H1 (cell line): ENCODE results near the gene CYB5R3. TPM values are rescaled to one million over a fixed set of nuclear protein-coding genes. Genes with fewer than 3 reads are reported as not detected.

Source experiments
- CTCF ChIA-PET: fragments of 300-600 bp; sonication (Branson Sonifier 250); formaldehyde crosslinking; loops from one replicate; lab custom pipeline; 2021; ENCODE audit not compliant: partially characterized antibody; lab: Charles Lee
- POLR2A ChIA-PET: fragments of 300-600 bp; sonication (Branson Sonifier 250); formaldehyde crosslinking; loops from one replicate; lab custom pipeline; 2021; ENCODE audit warnings: inconsistent platforms; ENCODE audit not compliant: partially characterized antibody; lab: Charles Lee
- DNase-seq, 2 experiments: peaks; one replicate each; pipeline versions ENCODE4 v3.0.0 to v3.0.0-alpha.2; 2010 to 2022; ENCODE audit warnings: low spot score in 2 of 2, low read depth in 1 of 2, mixed read lengths in 1 of 2
- FAIRE-seq: peaks from 2 replicates; lab custom pipeline; 2011; peaks lifted over from hg19 to GRCh38; lab: Jason Lieb, UNC
- H2AFZ ChIP-seq: 2 replicates; pipeline ENCODE4 v1.8.1; 2012; ENCODE audit warnings: low read length, inconsistent platforms
- H2AK5ac ChIP-seq: 2 replicates; pipeline ENCODE4 v1.6.1; 2013; ENCODE audit warnings: low read depth, low read length
- H2BK120ac ChIP-seq: replicated peaks from 2 replicates; pipeline ENCODE3; 2013; ENCODE audit warnings: low read depth, low read length, inconsistent platforms
- H2BK12ac ChIP-seq: 2 replicates; pipeline ENCODE4 v1.6.1; 2013; ENCODE audit warnings: low read depth, low read length
- H2BK15ac ChIP-seq: 2 replicates; pipeline ENCODE4 v1.6.1; 2013; ENCODE audit warnings: low read length
- H2BK20ac ChIP-seq: 2 replicates; pipeline ENCODE4 v1.6.1; 2013; ENCODE audit warnings: low read length
- H2BK5ac ChIP-seq: 2 replicates; pipeline ENCODE4 v1.6.1; 2013; ENCODE audit warnings: low read depth, low read length
- H3K14ac ChIP-seq: 2 replicates; pipeline ENCODE4 v1.6.1; 2013; ENCODE audit warnings: inconsistent platforms; ENCODE audit not compliant: insufficient read length
- H3K18ac ChIP-seq: 2 replicates; pipeline ENCODE4 v1.6.1; 2013; ENCODE audit warnings: low read length; ENCODE audit errors: extremely low read depth
- H3K23ac ChIP-seq: 2 replicates; pipeline ENCODE4 v1.6.1; 2013; ENCODE audit warnings: inconsistent platforms; ENCODE audit not compliant: insufficient read length
- H3K23me2 ChIP-seq: 2 replicates; pipeline ENCODE4 v1.6.1; 2013; ENCODE audit warnings: low read depth, low read length
- H3K27ac ChIP-seq: 2 replicates; pipeline ENCODE4 v1.6.1; 2011; ENCODE audit warnings: low read depth, low read length, inconsistent platforms
- H3K27me3 ChIP-seq, 4 experiments: replicated peaks in 1 of 4; 1 replicate in 1 of 4; 2 replicates in 3 of 4; pipeline versions ENCODE4 v1.6.1 to v1.8.1; 2011 to 2013; ENCODE audit warnings: low read length in 3 of 4, mild to moderate bottlenecking in 3 of 4, inconsistent platforms in 2 of 4, mixed read lengths in 2 of 4, moderate library complexity in 1 of 4; ENCODE audit not compliant: control insufficient read depth in 3 of 4, insufficient read depth in 3 of 4; ENCODE audit errors: extremely low read depth in 1 of 4
- H3K36me3 ChIP-seq, 4 experiments: 2 replicates each; pipeline versions ENCODE4 v1.6.1 to v1.8.1; 2011 to 2013; ENCODE audit warnings: mild to moderate bottlenecking in 4 of 4, low read length in 3 of 4, moderate library complexity in 2 of 4, control low read depth in 1 of 4, inconsistent platforms in 1 of 4; ENCODE audit not compliant: insufficient read depth in 4 of 4, control insufficient read depth in 2 of 4
- H3K4ac ChIP-seq: replicated peaks from 2 replicates; pipeline ENCODE3; 2013; ENCODE audit warnings: low read length, low read depth, mixed read lengths, inconsistent platforms; ENCODE audit not compliant: insufficient read length
- H3K4me1 ChIP-seq, 4 experiments: replicated peaks in 1 of 4; 1 replicate in 1 of 4; 2 replicates in 3 of 4; pipeline versions ENCODE4 v1.6.1 to v1.8.1; 2011 to 2013; ENCODE audit warnings: low read length in 3 of 4, inconsistent platforms in 2 of 4, mixed read lengths in 1 of 4; ENCODE audit not compliant: insufficient read depth in 4 of 4, control insufficient read depth in 3 of 4
- H3K4me2 ChIP-seq, 2 experiments: 2 replicates each; pipeline versions ENCODE4 v1.6.1 to v1.8.1; 2011 to 2013; ENCODE audit warnings: low read depth in 2 of 2, low read length in 2 of 2, control low read depth in 1 of 2, inconsistent platforms in 1 of 2, mild to moderate bottlenecking in 1 of 2; ENCODE audit not compliant: insufficient read depth in 1 of 2
- H3K4me3 ChIP-seq, 4 experiments: fragments of 200-600, 300-600 bp in 1 of 4; sonication (generic), shearing (Covaris generic), sonication (Bioruptor Twin) in 1 of 4; 2 replicates each; pipeline versions ENCODE4 v1.5.1 to v1.8.1; 2011 to 2016; ENCODE audit warnings: low read length in 4 of 4, low read depth in 3 of 4, control low read depth in 2 of 4, inconsistent platforms in 2 of 4, mild to moderate bottlenecking in 2 of 4, mixed read lengths in 1 of 4, moderate library complexity in 1 of 4; ENCODE audit not compliant: insufficient read depth in 2 of 4; ENCODE audit errors: extremely low read depth in 1 of 4
- H3K56ac ChIP-seq: replicated peaks from 2 replicates; pipeline ENCODE3; 2013; ENCODE audit warnings: low read depth, mild to moderate bottlenecking, mixed read lengths, low read length, inconsistent platforms; ENCODE audit not compliant: insufficient read length
- H3K79me1 ChIP-seq: 2 replicates; pipeline ENCODE4 v1.6.1; 2013; ENCODE audit warnings: low read depth, low read length, control low read depth
- H3K79me2 ChIP-seq, 2 experiments: 2 replicates each; pipeline versions ENCODE4 v1.6.1 to v1.8.1; 2012 to 2013; ENCODE audit warnings: low read length in 2 of 2, mild to moderate bottlenecking in 2 of 2, inconsistent platforms in 1 of 2; ENCODE audit not compliant: insufficient read depth in 2 of 2, control insufficient read depth in 1 of 2
- H3K9ac ChIP-seq, 4 experiments: replicated peaks in 1 of 4; 1 replicate in 1 of 4; 2 replicates in 3 of 4; pipeline versions ENCODE4 v1.6.1 to v1.8.1; 2011 to 2013; ENCODE audit warnings: low read depth in 3 of 4, low read length in 3 of 4, control low read depth in 2 of 4, mild to moderate bottlenecking in 2 of 4, moderate library complexity in 2 of 4, inconsistent platforms in 1 of 4; ENCODE audit errors: extremely low read depth in 1 of 4
- H3K9me3 ChIP-seq, 2 experiments: 2 replicates each; pipeline versions ENCODE4 v1.6.1 to v1.8.1; 2012 to 2013; ENCODE audit warnings: mild to moderate bottlenecking in 2 of 2, moderate library complexity in 2 of 2, control low read depth in 1 of 2, inconsistent platforms in 1 of 2, low read depth in 1 of 2, low read length in 1 of 2, mixed read lengths in 1 of 2; ENCODE audit not compliant: insufficient read depth in 2 of 2
- H4K20me1 ChIP-seq, 2 experiments: replicated peaks in 1 of 2; 2 replicates each; pipeline versions ENCODE3 to v1.8.1; 2011 to 2013; ENCODE audit warnings: inconsistent platforms in 2 of 2, low read length in 2 of 2, mild to moderate bottlenecking in 1 of 2; ENCODE audit not compliant: insufficient read depth in 2 of 2, control insufficient read depth in 1 of 2
- H4K5ac ChIP-seq: 2 replicates; pipeline ENCODE4 v1.6.1; 2013; ENCODE audit warnings: low read length, low read depth, mixed read lengths, inconsistent platforms; ENCODE audit not compliant: insufficient read length
- H4K8ac ChIP-seq: 2 replicates; pipeline ENCODE4 v1.8.0; 2013; ENCODE audit warnings: mild to moderate bottlenecking, moderate library complexity, low read length, inconsistent platforms; ENCODE audit not compliant: insufficient read depth; ENCODE audit errors: extremely low read depth
- H4K91ac ChIP-seq: replicated peaks from 2 replicates; pipeline ENCODE3; 2013; ENCODE audit warnings: low read length, mixed read lengths, inconsistent platforms; ENCODE audit not compliant: insufficient read length
- BACH1 ChIP-seq: IDR thresholded peaks from 2 replicates; pipeline ENCODE4 v1.6.1; 2012; ENCODE audit warnings: low read length, improper control_type of control experiment
- CBX5 ChIP-seq: fragments of 300-800, 300-1000 bp; sonication (generic); IDR thresholded peaks from 2 replicates; pipeline ENCODE4 v1.7.1; 2016; ENCODE audit warnings: antibody characterized with exemption, low read length, low read depth
- CEBPB ChIP-seq: IDR thresholded peaks from 2 replicates; pipeline ENCODE4 v1.6.1; 2012; ENCODE audit warnings: low read depth, low read length
- CREB1 ChIP-seq: IDR thresholded peaks from 2 replicates; pipeline ENCODE4 v1.6.1; 2012; ENCODE audit warnings: inconsistent platforms
- CTBP2 ChIP-seq: IDR thresholded peaks from 2 replicates; pipeline ENCODE4 v1.7.0; 2011; ENCODE audit warnings: borderline replicate concordance, mild to moderate bottlenecking, moderate library complexity, mixed read lengths, low read length; ENCODE audit not compliant: insufficient read depth, insufficient read length
- CTCF ChIP-seq, 3 experiments: IDR thresholded peaks; 1 replicate in 2 of 3; 2 replicates in 1 of 3; pipeline versions ENCODE4 v1.5.1 to v1.6.1; 2011; ENCODE audit warnings: low read length in 3 of 3, mild to moderate bottlenecking in 3 of 3, inconsistent platforms in 2 of 3, low read depth in 1 of 3, moderate library complexity in 1 of 3; ENCODE audit not compliant: insufficient read depth in 1 of 3; ENCODE audit errors: control extremely low read depth in 1 of 3
- JUND ChIP-seq: IDR thresholded peaks from 2 replicates; pipeline ENCODE4 v1.6.1; 2011; ENCODE audit warnings: mild to moderate bottlenecking, improper control_type of control experiment, low read length
- KDM5A ChIP-seq: fragments of 200-600 bp; IDR thresholded peaks from 2 replicates; pipeline ENCODE4 v1.7.1; 2012; ENCODE audit warnings: mild to moderate bottlenecking, low read length, inconsistent platforms, mixed read lengths
- NRF1 ChIP-seq: IDR thresholded peaks from 2 replicates; pipeline ENCODE4 v1.6.1; 2011; ENCODE audit warnings: mild to moderate bottlenecking, low read depth, low read length, improper control_type of control experiment
- SP1 ChIP-seq: IDR thresholded peaks from 2 replicates; pipeline ENCODE4 v1.6.1; 2011; ENCODE audit warnings: low read depth, low read length
- TCF12 ChIP-seq: IDR thresholded peaks from 2 replicates; pipeline ENCODE4 v1.6.1; 2011; ENCODE audit warnings: low read depth, mild to moderate bottlenecking, low read length
- TEAD4 ChIP-seq: IDR thresholded peaks from 2 replicates; pipeline ENCODE4 v1.6.1; 2012; ENCODE audit warnings: low read depth, low read length, inconsistent platforms, mixed read lengths
- WGBS, 2 experiments: shearing (Covaris generic) in 1 of 2; methylation state at CpG; one replicate each; pipeline versions ENCODE4 v1.1.6 to v1.1.7; 2013 to 2015; ENCODE audit warnings: low lambda C conversion rate in 2 of 2, mixed read lengths in 2 of 2, inconsistent platforms in 1 of 2, low coverage in 1 of 2, missing lambda C conversion rate in 1 of 2; ENCODE audit not compliant: insufficient replicate concordance in 2 of 2, insufficient coverage in 1 of 2, insufficient read length in 1 of 2; ENCODE audit errors: extremely low coverage in 1 of 2, missing lambda C conversion rate in 1 of 2; 5-methylcytosine and 5-hydroxymethylcytosine counted together
- polyA plus RNA-seq, 7 experiments: library from polyadenylated mRNA; depleted of rRNA in 3 of 7; stranded (reverse) in 5 of 7; unstranded in 2 of 7; fragments of >200 nt in 5 of 7; fragments of 200-250 nt in 2 of 7; gene quantifications; 1 replicate in 5 of 7; 2 replicates in 1 of 7; 4 replicates in 1 of 7; pipeline versions ENCODE4 v1.2.1 to v1.2.3, GENCODE V29; 2011 to 2013; ENCODE audit warnings: missing spikeins in 2 of 7, mixed read lengths in 2 of 7
- total RNA-seq: library from RNA; stranded (reverse); fragmentation: NEBNext Ultra II Directional; extraction: Animal tissue kit (Norgen Biotek cat#: 25700); gene quantifications from 2 replicates; pipeline ENCODE4 v1.2.1, GENCODE V29; 2021

Gene CYB5R3
- total and polyA plus RNA-seq, 2 of the 8 experiments (the other 6 are each of a cell fraction or from before 2014, with no cell fraction given) = 75.3 to 113 TPM

GRCh38 chr22:42610186-42610585, 39.0 kb downstream of the CYB5R3 start:
- no peak overlapping the region for H2BK20ac ChIP-seq
- no peak overlapping the region for H2BK15ac ChIP-seq
- H3K9ac ChIP-seq = no peak overlapping the region
- peaks cover 2% of the 10 kb centered on the region; the same call in 1 of the 2 replicates for H3K23me2 ChIP-seq
- H3K23ac ChIP-seq = no peak overlapping the region
- TF ChIP-seq CBX5 = no peak
- no peak for TF ChIP-seq CTBP2
- no peak for TF ChIP-seq CEBPB
- TF ChIP-seq KDM5A = no peak
- TF ChIP-seq CREB1 = no peak
- TF ChIP-seq TEAD4 = no peak
- no peak for TF ChIP-seq CTCF (IDR thresholded peaks at IDR 0.05; ENCODE audit: control extremely low read depth in 1 of 3, insufficient read depth in 1 of 3, low read depth in 1 of 3, low read length in 3 of 3)
- no peak for TF ChIP-seq BACH1
- TF ChIP-seq NRF1 = no peak
- no peak for TF ChIP-seq JUND
- TF ChIP-seq SP1 = no peak
- TF ChIP-seq TCF12 = no peak
- no peak overlapping the region for H2BK5ac ChIP-seq
- peaks cover 6 to 8% (median 7%) of the 10 kb centered on the region in 4 experiments for H3K4me1 ChIP-seq
- H3K36me3 ChIP-seq = peaks cover 0 to 13% (median 4%) of the 10 kb centered on the region in 4 experiments; a peak in 4 of 8 replicates
- H3K14ac ChIP-seq = no peak overlapping the region
- no peak overlapping the region for H3K4me3 ChIP-seq
- H4K8ac ChIP-seq = no peak overlapping the region
- H3K79me2 ChIP-seq = peaks cover 47 to 82% of the 10 kb centered on the region in 2 experiments
- WGBS, 2 experiments = 94% methylated on average over 5 of the region's 5 CpGs; no CpG with 5 or more reads in 1 of the 2 experiments
- H4K5ac ChIP-seq = no peak overlapping the region
- H2BK12ac ChIP-seq = no peak overlapping the region
- peaks cover 21% of the 10 kb centered on the region for H3K79me1 ChIP-seq
- H3K27ac ChIP-seq = no peak overlapping the region
- H4K91ac ChIP-seq = no peak overlapping the region
- ChIA-PET POLR2A (interaction anchor here (0.8 to 13.9 kb wide), 4 partner anchors 17 to 49 kb away, joined by 3 to 399 read pairs (median 4); no protein-coding TSS in a partner anchor), CTCF (interaction anchor here (0.7 to 3.4 kb wide), 5 partner anchors 12 to 99 kb away, joined by 3 to 19 read pairs (median 3); no protein-coding TSS in a partner anchor)
- H3K18ac ChIP-seq = no peak overlapping the region
- DNase-seq (no peak), FAIRE-seq (no peak)
- no peak overlapping the region for H3K4me2 ChIP-seq
- no peak overlapping the region for H3K56ac ChIP-seq
- no peaks in the 10 kb centered on the region for H3K27me3 ChIP-seq
- peaks cover 15 to 23% of the 10 kb centered on the region in 2 experiments for H4K20me1 ChIP-seq
- H2BK120ac ChIP-seq = no peak overlapping the region
- H3K9me3 ChIP-seq = peaks cover 0 to 5% of the 10 kb centered on the region in 2 experiments; a peak in 1 of 4 replicates
- no peak overlapping the region for H2AK5ac ChIP-seq
- H3K4ac ChIP-seq = no peak overlapping the region
- no peak overlapping the region for H2AFZ ChIP-seq
